Kidney capillary endothelial cell (primary cell): ENCODE measurements around the gene ACOT7.

ENCODE experiments used
- DNase-seq: peaks from one replicate; pipeline ENCODE4 v3.0.0-alpha.2; 2018; ENCODE audit warnings: low spot score

The ACOT7 gene

DNA sequence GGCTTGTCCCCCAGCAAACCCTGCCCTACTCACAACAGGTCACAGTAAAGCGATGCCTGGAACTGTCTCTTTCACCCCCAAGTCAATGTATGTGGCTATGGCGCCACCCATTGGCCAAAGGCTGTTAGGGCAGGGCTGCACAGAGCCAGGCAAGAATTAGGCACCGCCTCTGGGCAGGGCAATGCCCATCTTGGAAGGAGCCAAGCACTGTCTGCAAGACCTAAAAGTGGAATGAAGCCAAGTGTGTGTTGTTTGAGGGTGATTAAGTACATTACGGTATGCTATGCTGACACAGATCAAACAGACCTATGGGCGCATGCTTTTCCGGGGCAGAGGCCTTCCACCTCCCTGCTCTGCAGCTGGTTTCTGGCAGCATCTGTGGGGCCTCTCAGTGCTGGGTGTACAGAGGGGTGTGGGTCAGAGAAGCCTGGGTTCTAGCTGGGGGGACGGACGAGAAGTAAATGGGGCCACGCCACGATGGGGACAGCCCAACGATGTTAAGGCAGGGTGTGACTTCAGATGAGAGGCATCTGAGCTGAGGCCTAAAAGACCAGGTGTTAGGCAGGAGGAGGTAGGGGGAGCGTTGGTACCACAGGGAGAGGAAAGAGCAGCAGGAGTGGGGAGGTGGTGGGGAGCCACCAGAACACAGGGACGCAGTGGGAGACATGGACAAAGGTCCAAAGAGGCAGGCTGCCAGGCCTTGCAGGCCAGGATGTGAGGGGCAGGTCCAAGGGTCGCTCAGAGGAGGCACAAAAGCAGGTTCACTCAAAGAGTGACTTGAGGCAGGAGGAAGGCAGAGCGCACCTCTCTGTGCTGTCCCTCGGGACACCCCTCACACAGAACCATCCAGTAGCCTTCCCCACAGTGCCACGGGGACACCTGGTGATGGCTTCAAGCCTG is 49.8 kb downstream of the ACOT7 start:
- peak; percentile 86 for DNase-seq

DNA sequence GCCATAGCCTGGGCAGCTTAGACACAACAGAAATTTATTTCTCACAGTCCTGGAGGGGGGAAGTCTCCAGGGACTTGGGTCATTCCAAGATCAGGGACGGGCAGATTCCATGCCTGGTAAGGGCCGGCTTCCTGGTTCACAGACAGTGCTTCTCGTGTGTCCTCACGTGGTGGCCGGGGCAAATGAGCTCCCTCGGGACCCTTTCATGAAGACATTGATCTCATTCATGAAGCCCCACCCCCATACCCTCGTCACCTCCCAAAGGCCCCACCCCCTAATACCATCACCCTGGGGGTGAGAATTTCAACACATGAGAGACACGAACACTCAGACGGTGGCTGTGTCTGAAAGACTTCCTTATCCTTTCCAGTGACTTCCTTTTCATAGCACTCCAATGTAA is 51.5 kb downstream of the ACOT7 start:
- peak; percentile 56 for DNase-seq

DNA sequence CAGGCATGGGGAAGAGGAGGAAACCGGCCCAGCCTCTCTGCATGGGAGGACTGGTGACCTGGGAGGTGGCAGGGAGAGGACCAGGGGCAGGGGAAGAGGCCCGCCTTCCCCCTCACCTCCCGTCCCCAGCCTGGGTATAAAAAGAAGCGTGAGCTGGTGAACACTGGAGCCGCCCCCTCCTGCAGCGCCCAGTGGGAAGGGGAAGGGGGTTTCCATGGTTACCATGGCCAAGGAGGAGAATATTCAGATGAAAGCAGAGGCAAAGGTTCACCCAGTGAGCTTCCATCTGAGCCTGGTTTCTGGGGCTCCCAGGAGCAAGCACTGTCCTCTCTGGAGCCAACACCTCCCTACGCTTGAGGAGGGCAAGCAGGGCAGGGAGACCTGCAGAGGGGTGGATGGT is 54.9 kb downstream of the ACOT7 start:
- DNase-seq: no peak

DNA sequence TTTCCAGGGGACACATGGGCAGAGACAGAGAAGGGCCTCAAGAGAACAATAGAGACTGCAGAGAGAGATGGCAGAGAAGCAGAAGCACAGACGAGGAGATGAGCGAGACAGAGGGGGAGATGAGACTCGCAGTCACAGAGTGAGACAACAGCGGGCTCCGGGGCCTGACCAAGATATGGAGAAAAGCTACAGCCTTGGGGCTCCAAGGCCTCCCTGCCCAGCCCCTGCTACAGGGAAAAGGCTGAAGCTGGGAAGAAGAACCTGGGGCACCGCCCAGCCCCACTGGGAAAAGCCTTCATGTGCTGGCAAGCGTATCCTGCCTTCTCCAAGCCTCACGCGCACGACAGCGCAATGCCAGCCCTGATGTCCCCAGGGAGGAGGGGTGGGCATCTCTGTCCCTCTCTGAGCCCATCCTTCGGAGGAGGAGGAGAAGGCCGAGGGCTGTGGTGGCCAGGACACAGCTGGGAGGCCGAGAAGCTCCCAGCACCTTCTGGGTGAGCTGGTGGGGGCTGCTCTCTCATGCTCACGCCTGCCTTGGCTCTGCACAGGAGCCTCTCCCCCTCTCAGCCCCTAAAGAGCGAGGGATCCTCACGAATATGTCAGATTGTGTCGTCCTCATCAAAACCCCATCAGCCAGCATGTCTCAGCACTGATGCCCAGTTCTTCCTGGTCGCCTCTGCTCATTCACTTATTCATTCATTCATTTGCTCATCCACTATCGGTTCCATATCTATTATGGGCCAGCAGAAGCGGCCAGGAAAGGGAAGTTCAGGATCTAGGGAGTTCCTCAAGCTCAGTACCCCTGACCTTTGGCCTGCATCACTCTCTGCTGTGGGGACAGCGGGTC is 56.6 kb downstream of the ACOT7 start:
- no peak for DNase-seq

DNA sequence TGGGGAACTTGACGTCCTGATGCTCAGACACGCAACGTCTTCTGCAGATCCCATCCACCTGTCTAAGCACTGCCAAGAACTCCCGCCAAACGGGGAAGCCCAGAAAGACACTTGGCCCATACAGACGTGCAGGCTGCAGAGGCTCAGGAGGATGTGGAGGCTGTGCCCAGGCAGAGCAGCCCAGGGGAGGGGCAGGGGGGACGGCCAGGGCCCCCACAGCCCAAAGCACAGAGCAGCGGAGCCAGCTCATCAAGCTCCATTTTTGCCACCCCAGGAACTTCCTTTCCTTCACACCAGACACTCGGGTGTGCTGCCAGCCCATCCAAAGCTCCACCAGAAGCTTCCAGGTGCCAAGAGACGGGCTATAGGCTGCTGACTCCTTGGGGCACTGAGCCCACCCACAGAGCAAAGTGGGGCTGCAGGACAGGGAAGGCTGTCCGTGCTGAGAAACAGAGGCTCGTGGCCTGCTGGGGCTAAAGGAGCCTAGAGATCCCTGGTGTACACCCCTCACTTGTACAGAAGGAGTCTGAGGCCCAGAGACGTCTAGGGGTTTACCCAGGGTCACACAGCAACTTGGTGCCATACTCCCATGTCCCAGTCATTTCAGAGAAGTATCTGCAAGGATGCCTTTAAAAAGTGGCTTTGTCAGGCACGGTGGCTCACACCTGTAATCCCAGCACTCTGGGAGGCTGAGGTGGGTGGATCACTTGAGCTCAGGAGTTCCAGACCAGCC is 59.1 kb downstream of the ACOT7 start:
- no peak for DNase-seq

DNA sequence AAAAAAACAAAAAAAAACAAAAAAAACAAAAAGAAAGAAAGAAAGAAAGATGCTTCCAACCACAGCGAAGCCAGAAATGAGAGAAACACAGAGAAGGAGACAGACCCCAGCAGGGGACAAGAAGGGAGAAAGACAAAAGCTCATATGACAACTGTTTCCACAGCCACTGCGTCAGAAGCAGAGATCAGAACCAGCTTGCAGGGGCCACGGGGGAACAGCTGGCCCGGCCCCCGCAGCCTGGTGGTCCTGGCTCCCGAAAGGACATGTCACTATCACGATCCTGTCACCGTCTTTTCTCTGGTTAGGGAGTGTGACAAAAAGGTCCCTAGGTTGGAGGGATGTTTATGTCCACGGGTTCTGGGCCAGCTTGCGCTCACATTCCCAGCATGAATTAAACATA is 60.7 kb downstream of the ACOT7 start:
- no peak for DNase-seq

DNA sequence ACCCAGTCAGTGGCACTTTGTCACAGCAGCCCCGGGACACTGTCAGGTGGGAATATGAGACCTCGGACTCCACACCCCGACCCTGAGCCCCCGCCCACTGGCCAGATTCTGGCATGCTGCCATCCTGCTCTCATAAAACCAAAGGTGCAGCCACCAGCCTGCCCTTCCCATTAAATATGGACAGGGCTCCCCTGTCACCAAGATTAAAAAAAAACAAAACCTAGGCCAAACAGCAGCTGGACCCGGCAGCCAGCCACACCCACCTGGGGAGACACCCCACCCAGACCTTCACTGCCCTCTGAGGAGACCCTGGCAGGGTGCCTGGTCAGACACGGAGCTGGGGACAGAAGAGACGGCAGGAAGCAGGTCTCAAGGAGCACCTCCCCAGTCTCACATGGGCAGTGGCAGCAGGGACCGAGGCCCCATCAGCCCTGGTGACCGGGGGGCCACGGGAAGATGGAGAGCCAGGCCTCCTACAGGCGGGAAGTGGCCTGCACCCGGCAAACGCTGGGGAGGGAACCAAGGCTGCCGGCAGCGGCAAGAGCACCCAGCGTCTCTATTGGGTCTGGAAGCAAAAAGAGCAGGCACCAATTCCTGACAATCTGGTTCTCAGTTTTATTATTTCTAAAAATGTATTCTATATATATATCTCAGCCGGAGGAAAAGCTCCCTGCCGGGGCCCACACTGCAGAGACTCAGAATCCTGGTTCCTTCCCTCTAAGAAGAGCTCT is 61.9 kb downstream of the ACOT7 start:
- DNase-seq: no peak

DNA sequence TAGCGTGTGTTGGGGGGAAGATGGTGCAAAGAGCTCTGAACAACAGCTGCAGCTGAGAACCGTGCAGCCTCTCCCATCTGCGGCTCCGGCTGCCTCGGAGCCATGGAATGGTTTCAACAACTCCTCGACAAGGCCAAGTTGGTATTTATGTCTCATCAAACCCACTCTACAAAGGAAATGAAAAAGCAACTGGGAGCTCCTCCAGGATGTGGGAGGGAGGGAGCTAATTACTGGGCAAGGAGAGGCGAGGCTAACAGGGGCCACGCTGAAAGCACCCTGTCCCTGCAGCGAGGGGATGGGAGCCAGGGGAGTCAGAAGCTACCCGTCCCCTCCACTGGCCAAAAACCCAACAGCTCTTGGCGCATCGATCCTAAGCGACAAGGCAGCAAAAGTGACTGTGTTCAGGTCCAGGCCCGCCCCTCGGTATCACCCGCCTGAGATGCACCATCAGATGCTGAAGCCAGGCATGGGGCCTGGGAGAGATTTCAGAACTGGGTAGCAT is 63.1 kb downstream of the ACOT7 start:
- DNase-seq: peak; percentile 30

DNA sequence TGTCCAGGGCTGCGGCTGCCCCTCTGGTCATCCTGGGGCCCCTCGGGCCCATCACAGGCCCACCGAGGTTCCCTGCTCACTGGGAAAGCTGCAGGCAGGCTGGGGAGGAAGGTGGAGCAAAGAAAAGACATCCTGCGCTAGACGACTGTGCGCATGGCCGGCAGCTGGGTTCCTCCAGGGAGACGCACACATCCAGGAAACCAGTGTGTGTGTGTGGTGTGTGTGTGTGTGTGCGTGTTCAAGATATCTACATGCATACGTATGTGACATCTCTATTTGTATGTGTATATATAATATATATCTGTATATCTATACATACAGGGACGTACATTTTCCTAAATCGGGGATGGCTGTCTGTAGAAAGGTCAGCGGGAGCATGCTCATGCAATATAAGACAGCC is 63.7 kb downstream of the ACOT7 start:
- peak; percentile 62 for DNase-seq

DNA sequence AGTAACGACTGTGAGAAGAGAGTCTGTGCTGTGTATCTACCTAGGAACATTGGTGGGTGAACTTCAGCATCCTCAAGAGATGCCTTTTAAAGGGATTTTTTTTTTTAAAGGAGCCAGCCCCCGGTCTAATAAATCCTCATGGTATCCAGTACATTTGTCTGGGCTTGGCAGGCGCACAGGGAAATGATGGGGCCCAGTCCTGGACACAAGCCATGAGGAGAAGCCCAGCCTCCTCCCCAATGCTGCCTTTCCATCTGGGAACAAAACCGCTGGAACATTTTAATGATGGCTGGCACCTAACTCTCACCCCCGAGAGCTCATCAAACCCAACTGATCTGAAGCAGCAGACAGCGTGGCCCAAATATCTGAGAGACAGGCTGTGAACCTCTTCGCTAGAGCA is 64.2 kb downstream of the ACOT7 start:
- no peak for DNase-seq

DNA sequence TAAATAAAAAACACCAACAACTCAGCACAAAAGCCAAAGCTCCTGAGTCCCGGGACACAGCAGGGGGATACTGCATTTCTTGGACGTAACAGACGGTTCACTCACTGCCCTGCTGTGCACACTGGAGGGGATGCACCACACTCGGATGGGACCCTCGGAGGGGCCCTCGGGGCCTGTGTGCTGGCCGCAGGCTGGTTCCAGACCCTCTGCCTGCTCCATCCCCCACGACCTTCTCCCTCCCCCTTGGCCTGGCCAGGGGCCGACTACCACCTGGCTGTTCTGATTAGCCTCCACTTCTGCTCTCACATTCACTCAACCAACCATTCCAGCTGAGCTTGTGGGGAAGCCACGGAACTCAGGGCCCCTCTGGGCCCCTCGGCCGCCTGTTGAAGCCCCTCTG is 64.9 kb downstream of the ACOT7 start:
- no peak for DNase-seq

DNA sequence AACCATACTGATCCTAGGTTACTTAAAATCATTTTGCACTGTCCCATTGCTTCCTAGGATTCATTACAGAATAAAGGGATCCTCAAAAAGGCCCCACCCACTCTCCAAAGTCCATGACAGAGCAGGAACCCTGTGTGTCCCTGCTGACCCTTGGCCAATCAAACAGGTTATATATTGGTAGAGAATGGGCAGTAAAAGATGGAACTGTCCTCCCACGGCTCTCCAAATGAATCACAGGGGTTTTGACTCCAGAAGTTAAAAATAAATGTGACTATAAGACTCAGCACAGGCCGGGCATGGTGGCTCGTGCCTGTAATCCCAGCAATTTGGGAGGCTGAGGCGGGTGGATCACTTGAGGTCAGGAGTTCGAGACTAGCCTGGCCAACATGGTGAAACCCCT is 65.5 kb downstream of the ACOT7 start:
- DNase-seq: no peak

DNA sequence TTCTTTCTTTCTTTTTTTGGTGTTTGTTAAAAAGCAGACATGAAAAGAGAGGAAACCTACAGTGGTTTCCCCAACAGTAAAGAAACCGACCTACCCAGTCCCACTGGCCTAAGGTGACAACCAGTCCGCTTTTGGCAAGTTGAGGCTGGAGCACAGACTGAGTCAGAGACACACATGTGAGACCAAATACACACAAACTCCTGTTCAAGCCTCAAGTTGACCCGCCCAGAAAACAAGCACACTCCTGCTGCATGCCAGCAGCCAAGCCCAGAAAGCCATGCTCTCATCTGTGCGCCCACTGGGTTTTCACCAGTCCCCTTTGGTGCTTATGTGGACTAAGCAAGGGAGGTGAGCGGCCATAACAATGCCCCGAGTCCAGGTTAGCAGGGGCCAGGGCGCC is 68.1 kb downstream of the ACOT7 start:
- no peak for DNase-seq

DNA sequence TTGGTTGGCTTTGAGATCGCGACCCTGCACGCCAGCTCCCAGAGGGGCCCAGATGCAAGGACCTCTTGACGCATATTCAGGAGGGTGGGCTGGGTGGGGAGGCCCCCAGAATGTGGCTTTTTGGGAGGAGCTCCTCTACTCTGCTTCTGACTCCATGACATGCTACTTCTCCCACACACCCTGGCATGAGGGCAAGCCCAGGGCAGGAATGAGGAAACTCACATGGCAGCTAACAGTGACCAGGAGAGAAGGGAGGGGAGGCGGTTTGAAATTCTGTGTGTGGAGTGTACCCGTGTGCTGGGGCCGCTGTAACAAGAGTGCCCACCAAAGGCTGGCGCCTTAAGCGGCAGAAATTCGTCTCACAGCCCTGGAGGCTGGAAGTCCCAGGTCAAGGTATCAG is 71.4 kb downstream of the ACOT7 start:
- DNase-seq: no peak

DNA sequence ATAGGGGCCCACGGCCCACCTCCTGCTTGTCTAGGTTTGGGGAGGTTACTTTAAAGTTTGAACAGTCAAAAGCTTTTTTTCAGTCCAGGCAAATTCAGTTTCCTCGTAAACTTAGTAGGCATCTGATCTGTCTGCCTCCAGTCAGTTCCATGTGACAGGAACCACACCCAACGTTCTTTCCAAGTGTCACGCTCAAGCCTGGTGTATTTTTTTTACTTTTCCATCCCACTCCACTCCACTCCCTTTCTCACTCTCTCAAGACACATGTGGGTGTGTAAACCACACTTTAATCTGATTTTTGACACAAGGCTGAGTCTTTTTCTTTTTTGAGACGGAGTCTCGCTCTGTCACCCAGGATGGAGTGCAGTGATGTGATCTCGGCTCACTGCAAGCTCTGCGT is 72.4 kb downstream of the ACOT7 start:
- no peak for DNase-seq

DNA sequence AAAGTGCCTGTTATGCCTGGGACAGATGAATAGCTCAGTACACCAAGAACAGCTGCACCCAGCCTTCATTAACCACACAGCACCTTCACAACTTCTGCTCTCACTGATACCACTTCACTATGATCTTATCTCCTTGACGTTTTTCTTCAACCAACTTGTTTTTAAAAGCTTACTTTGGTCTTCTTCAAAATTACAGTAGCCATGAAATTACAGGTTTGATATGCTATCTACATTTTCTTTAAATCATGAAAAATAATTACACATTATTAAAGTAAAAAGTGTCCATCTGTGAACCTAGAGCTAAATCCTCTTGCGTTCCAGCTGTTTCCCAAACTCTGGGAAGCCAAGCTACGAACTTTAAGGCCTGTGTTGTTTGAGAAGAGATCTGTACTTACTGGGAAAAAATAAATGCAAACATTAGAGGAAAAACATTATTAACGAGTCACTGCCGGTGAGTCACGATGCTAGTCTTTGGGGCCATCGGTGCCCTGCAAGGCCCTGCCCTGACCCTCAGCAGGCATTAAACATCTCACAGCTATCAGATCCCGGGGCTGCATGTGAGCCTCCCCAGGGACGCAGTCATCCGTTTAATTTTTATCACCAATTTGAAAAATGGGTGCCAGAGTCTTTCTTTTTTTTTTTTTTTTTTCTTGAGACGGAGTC is 76.3 kb downstream of the ACOT7 start:
- peak; percentile 36 for DNase-seq

DNA sequence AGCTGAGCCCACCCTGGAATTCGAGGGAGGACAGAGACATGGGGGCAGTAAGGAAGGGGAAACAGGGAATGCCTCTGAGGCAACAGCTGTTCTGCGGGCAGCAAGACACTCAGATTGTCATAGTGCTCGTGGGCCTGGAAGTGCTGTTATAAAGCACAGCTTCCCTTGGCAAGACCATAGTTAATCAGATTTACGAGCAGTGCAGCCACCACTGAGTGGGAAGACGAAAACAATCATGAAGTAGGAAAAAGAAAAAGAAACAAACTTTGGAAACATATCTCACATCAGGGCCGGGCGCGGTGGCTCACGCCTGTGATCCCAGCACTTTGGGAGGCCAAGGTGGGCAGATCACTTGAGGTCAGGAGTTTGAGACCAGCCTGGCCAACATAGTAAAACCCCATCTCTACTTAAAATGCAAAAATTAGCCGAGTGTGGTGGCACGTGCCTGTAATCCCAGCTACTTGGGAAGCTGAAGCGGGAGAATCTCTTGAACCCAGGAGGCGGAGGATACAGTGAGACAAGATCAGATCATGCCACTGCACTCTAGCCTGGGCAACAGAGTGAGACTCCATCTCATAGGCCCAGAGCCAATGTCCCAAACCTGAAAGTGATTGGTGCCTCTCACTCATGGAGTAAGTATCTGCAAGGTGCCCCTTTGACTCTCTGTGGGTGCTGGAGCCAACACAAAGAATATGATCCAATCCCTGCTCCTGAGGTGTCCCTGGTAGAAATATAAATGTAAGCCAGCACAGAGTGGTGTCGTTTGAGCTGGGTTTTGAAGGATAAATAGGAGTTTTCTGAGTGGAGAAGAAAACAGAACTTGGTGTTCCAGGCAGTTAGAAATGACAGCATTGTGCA is 77.1 kb downstream of the ACOT7 start:
- no peak for DNase-seq

DNA sequence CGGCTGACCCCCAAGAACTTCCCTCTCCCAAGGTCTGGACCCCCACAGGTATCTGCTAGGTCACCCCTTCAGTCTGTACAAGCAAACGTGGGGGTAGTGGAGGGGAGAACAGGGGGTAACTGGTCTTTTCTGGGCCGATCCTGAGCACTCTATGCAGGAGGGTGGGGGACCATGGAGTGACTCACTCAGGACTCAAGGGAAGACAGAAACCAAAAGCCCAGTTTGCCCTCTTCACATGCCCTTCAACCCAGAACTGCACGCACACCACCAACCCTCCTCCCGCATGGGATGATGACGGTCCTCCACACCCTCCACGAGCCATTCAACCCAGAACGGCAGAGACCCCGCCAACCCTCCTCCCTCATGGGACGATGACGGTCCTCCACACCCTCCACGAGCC is 79.1 kb downstream of the ACOT7 start:
- no peak for DNase-seq

DNA sequence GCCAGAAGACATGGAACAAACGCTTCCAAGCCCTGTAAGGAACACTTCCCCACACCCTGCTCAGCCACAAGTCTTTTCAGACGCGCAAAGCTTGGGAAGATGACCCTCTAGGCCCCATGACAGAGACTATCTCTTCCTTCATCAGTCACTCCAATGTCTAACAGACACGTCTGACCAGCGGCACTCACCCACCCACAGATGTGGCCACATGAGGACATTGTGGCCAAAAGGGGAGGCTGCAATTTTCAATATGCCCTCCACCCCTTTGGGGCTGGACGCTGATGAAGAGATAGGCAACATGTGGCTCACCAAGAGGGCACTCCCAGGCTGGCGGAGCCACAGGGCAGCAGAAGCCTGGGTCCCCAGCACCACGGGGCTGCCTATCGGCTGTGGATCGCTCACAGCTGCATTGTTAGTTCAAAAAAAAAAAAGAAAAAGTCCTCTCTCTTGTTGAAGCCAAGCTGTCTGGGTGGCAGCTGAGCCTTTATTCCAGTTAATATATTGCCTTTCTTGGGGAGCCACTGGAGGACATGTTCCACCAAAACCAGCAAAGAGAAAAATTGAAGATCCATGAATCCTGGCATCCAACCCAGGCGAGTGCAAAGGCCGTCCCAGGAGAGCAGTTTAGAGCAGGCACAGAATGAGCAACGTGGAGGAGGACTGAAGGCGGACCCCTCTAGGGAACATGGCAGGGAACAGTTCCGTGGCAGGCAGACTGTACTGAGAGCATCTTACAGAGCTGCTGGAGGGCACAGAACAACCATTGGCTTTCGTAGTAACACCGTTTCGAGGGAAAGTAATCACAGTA is 80.0 kb downstream of the ACOT7 start:
- no peak for DNase-seq
